ENCODE data around the gene FJX1.
A peak's percentile ranks its signal among the peaks of the same experiment; 100 is the strongest.

Gene FJX1

DNA sequence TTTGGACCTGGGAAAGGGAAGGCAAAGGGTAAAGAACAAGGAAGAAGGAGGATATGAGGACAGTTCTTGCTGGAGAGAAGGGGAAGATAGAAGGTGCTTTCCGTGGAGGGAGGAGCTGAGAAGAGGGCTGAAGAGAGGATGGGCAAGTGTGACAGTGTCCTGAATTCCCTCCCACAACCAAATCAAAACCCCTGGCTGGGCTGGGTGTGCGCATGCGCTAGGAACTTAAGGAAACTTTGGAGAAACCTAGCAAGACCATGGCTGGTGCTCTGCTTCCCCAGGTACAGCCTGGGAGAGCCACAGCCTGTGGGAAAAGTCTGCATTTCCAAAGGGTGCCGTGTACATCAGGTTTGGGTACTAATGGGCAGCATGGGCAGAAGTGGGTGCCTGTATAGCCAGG, 29.0 kb upstream of the FJX1 start:
- DNase-seq (ENCODE audit: insufficient read length), result no peak
- FAIRE-seq, result no peak
- TF ChIP-seq POLR2AphosphoS5 (IDR thresholded peaks at IDR 0.05; ENCODE audit: low read depth, low read length) (no peak), POLR2A (IDR thresholded peaks at IDR 0.05; ENCODE audit: low read depth, low read length) (no peak), TAF1 (IDR thresholded peaks at IDR 0.05; ENCODE audit: borderline replicate concordance, low read depth, low read length) (no peak)

- DNase-seq (ENCODE audit: insufficient read length) (no peak), FAIRE-seq (no peak)
- TF ChIP-seq TAF1 (IDR thresholded peaks at IDR 0.05; ENCODE audit: borderline replicate concordance, low read depth, low read length) (no peak), POLR2A (IDR thresholded peaks at IDR 0.05; ENCODE audit: low read depth, low read length) (no peak), POLR2AphosphoS5 (IDR thresholded peaks at IDR 0.05; ENCODE audit: low read depth, low read length) (no peak)
Measured at GRCh38 chr11:35590412-35590811, 27.8 kb upstream of the FJX1 start.

DNA sequence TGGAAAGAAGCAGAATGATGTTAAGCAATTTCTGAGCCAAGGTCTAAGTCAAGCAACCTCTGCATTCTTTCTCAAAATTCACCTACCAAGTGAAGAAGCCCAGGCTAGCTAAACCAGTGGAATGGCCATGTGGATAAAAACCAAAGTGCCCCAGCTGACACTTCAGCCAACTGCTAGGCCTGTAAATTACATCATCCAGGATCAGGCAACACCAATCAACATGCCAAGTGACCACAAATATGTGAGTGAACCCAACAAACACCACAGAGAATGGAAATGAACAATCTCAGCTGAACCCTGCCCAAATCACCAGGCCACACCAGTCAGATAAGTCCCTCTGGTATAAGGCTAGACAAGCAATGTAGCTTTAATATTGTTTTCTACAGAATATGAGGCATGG, 25.1 kb upstream of the FJX1 start:
- DNase-seq (ENCODE audit: insufficient read length) (no peak), FAIRE-seq (no peak)
- TF ChIP-seq POLR2AphosphoS5 (IDR thresholded peaks at IDR 0.05; ENCODE audit: low read depth, low read length), result no peak
- no peak for TF ChIP-seq POLR2A (IDR thresholded peaks at IDR 0.05; ENCODE audit: low read depth, low read length)
- TF ChIP-seq TAF1 (IDR thresholded peaks at IDR 0.05; ENCODE audit: borderline replicate concordance, low read depth, low read length), result no peak

DNA sequence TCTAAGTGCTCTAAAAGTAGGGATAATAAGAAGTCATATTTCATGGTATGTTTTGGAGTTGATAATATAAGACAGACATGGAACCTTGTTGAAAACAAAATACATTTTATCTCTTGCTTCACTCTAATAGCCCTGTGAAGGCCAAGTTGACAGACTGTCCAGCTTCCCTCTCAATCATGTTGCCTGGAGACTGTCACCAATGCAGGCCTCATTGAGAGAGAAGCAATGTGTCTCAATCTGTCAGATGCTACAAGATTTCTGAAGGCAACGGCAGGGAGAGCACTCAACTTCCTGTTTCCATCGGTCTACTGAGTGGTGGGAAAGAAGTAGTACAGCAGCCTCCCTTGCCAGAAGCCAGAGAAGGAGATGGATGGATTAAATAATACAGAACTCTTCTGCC, 23.6 kb upstream of the FJX1 start:
- TF ChIP-seq TAF1 (IDR thresholded peaks at IDR 0.05; ENCODE audit: borderline replicate concordance, low read depth, low read length), result no peak
- TF ChIP-seq POLR2AphosphoS5 (IDR thresholded peaks at IDR 0.05; ENCODE audit: low read depth, low read length), result no peak
- no peak for TF ChIP-seq POLR2A (IDR thresholded peaks at IDR 0.05; ENCODE audit: low read depth, low read length)
- no peak for DNase-seq (ENCODE audit: insufficient read length)
- no peak for FAIRE-seq

- DNase-seq (ENCODE audit: insufficient read length) (no peak), FAIRE-seq (peak; percentile 85)
- TF ChIP-seq TAF1 (IDR thresholded peaks at IDR 0.05; ENCODE audit: borderline replicate concordance, low read depth, low read length) (no peak), POLR2A (IDR thresholded peaks at IDR 0.05; ENCODE audit: low read depth, low read length) (no peak), POLR2AphosphoS5 (IDR thresholded peaks at IDR 0.05; ENCODE audit: low read depth, low read length) (no peak)
Measured at GRCh38 chr11:35598254-35599125, 19.8 kb upstream of the FJX1 start.

DNA sequence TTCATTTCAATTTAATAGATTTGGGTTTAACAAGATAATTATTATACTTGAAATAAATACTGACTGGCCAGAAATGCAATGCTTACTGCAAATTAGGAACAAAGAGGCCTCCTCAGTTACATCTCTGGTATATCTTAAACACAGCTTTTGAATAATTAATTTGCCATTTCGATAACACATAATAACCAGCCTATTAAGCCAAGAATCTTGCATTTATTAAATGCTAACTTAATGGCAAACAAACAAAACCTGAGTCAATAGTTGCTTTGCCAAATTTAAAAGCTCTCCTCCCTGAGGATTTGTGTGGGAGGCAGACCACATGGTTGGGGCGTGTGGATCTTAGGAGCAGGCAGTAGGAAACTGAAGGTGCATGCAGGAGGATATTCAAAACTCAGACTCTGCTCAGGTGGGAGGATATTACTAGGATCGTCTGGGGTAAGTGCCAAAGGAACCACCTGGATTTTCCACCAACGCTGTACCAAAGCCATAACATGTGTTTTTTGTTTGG, 17.9 kb upstream of the FJX1 start:
- no peak for FAIRE-seq
- no peak for DNase-seq (ENCODE audit: insufficient read length)
- no peak for TF ChIP-seq TAF1 (IDR thresholded peaks at IDR 0.05; ENCODE audit: borderline replicate concordance, low read depth, low read length)
- TF ChIP-seq POLR2AphosphoS5 (IDR thresholded peaks at IDR 0.05; ENCODE audit: low read depth, low read length), result no peak
- TF ChIP-seq POLR2A (IDR thresholded peaks at IDR 0.05; ENCODE audit: low read depth, low read length), result no peak

GRCh38 chr11:35602160-35602793, 16.0 kb upstream of the FJX1 start:
- no peak for TF ChIP-seq POLR2A (IDR thresholded peaks at IDR 0.05; ENCODE audit: low read depth, low read length)
- TF ChIP-seq TAF1 (IDR thresholded peaks at IDR 0.05; ENCODE audit: borderline replicate concordance, low read depth, low read length), result no peak
- no peak for TF ChIP-seq POLR2AphosphoS5 (IDR thresholded peaks at IDR 0.05; ENCODE audit: low read depth, low read length)
- DNase-seq (ENCODE audit: insufficient read length) (no peak), FAIRE-seq (no peak)

- no peak for DNase-seq (ENCODE audit: insufficient read length)
- TF ChIP-seq POLR2AphosphoS5 (IDR thresholded peaks at IDR 0.05; ENCODE audit: low read depth, low read length), result no peak
- no peak for TF ChIP-seq POLR2A (IDR thresholded peaks at IDR 0.05; ENCODE audit: low read depth, low read length)
- TF ChIP-seq TAF1 (IDR thresholded peaks at IDR 0.05; ENCODE audit: borderline replicate concordance, low read depth, low read length), result no peak
- FAIRE-seq, result no peak
Measured at GRCh38 chr11:35602979-35603378, 15.3 kb upstream of the FJX1 start.

DNA sequence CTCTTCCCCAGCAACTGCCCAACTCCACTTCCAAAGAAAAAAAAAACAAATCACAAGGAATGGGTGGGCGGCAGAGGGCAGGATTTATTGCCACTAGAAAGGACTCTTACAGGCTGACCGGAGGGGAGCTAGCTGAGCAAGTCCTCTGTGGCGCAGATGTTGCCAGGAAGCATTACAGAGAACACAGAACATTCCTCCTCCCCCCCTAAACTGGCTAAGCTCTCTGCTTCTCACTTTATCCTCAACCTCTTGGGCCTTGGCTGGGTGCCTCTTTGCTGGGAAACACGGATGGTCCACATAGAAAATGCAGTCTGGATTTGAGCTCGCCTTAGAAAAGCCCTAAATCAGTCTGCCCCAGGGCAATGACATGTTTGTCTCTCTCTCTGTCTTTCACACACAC, 12.6 kb upstream of the FJX1 start:
- DNase-seq (ENCODE audit: insufficient read length) (no peak), FAIRE-seq (no peak)
- no peak for TF ChIP-seq TAF1 (IDR thresholded peaks at IDR 0.05; ENCODE audit: borderline replicate concordance, low read depth, low read length)
- no peak for TF ChIP-seq POLR2AphosphoS5 (IDR thresholded peaks at IDR 0.05; ENCODE audit: low read depth, low read length)
- TF ChIP-seq POLR2A (IDR thresholded peaks at IDR 0.05; ENCODE audit: low read depth, low read length), result no peak

GRCh38 chr11:35606206-35606605, 12.1 kb upstream of the FJX1 start:
- DNase-seq (ENCODE audit: insufficient read length) (no peak), FAIRE-seq (no peak)
- TF ChIP-seq POLR2AphosphoS5 (IDR thresholded peaks at IDR 0.05; ENCODE audit: low read depth, low read length), result no peak
- TF ChIP-seq TAF1 (IDR thresholded peaks at IDR 0.05; ENCODE audit: borderline replicate concordance, low read depth, low read length), result no peak
- no peak for TF ChIP-seq POLR2A (IDR thresholded peaks at IDR 0.05; ENCODE audit: low read depth, low read length)

GRCh38 chr11:35608502-35608901, 9.8 kb upstream of the FJX1 start:
- no peak for TF ChIP-seq POLR2A (IDR thresholded peaks at IDR 0.05; ENCODE audit: low read depth, low read length)
- TF ChIP-seq POLR2AphosphoS5 (IDR thresholded peaks at IDR 0.05; ENCODE audit: low read depth, low read length), result no peak
- TF ChIP-seq TAF1 (IDR thresholded peaks at IDR 0.05; ENCODE audit: borderline replicate concordance, low read depth, low read length), result no peak
- no peak for FAIRE-seq
- no peak for DNase-seq (ENCODE audit: insufficient read length)

GRCh38 chr11:35609656-35610055, 8.6 kb upstream of the FJX1 start:
- TF ChIP-seq POLR2AphosphoS5 (IDR thresholded peaks at IDR 0.05; ENCODE audit: low read depth, low read length) (no peak), TAF1 (IDR thresholded peaks at IDR 0.05; ENCODE audit: borderline replicate concordance, low read depth, low read length) (no peak), POLR2A (IDR thresholded peaks at IDR 0.05; ENCODE audit: low read depth, low read length) (no peak)
- DNase-seq (ENCODE audit: insufficient read length), result no peak
- no peak for FAIRE-seq

All from GM12892 (cell line).